ENCODE measurements around the gene OR6K6.

GRCh38 chr1:158731707-158732106 is 22.8 kb upstream of the OR6K6 start:
- TF ChIP-seq CTCF (IDR thresholded peaks at IDR 0.05; ENCODE audit: poor library complexity) = no peak
- TF ChIP-seq EZH2 (IDR thresholded peaks at IDR 0.05; ENCODE audit: borderline replicate concordance) = no peak
- no peak for TF ChIP-seq EZH2phosphoT487 (IDR thresholded peaks at IDR 0.05; ENCODE audit: low read depth, severe bottlenecking, unreplicated experiment)

Data from hepatocyte (in vitro differentiated cells).